H9 (cell line): ENCODE results near the gene WDPCP. TPM values are rescaled to one million over a fixed set of nuclear protein-coding genes. Genes with fewer than 3 reads are reported as not detected.

Experiments used
- DNase-seq: peaks from one replicate; pipeline ENCODE4 v3.0.0-alpha.2; 2017
- H2AFZ ChIP-seq: one replicate; pipeline ENCODE4 v1.6.1; 2013; ENCODE audit warnings: mild to moderate bottlenecking, low read length, control low read depth, moderate library complexity
- H2AK5ac ChIP-seq: 2 replicates; pipeline ENCODE4 v1.6.1; 2013; ENCODE audit warnings: low read length, control low read depth, mixed read lengths; ENCODE audit not compliant: insufficient read length
- H2BK120ac ChIP-seq: one replicate; pipeline ENCODE4 v1.6.1; 2013; ENCODE audit warnings: low read depth, mild to moderate bottlenecking, low read length, control low read depth, inconsistent platforms; ENCODE audit not compliant: poor library complexity, severe bottlenecking
- H2BK12ac ChIP-seq: 2 replicates; pipeline ENCODE4 v1.6.1; 2013; ENCODE audit warnings: low read length, control low read depth, mixed read lengths, low read depth; ENCODE audit not compliant: insufficient read length
- H2BK15ac ChIP-seq: 2 replicates; pipeline ENCODE4 v1.6.1; 2013; ENCODE audit warnings: low read depth, low read length, control low read depth
- H2BK20ac ChIP-seq: one replicate; pipeline ENCODE4 v1.6.1; 2013; ENCODE audit warnings: low read depth, mild to moderate bottlenecking, low read length, control low read depth, inconsistent platforms; ENCODE audit not compliant: poor library complexity, severe bottlenecking
- H2BK5ac ChIP-seq: 2 replicates; pipeline ENCODE4 v1.6.1; 2013; ENCODE audit warnings: low read length, control low read depth, mixed read lengths; ENCODE audit not compliant: insufficient read length
- H3K14ac ChIP-seq: 2 replicates; pipeline ENCODE4 v1.6.1; 2013; ENCODE audit warnings: low read length, control low read depth; ENCODE audit not compliant: insufficient read depth
- H3K18ac ChIP-seq: 2 replicates; pipeline ENCODE4 v1.6.1; 2013; ENCODE audit warnings: low read depth, mild to moderate bottlenecking, mixed read lengths, low read length, control low read depth; ENCODE audit not compliant: insufficient read length
- H3K23ac ChIP-seq: 2 replicates; pipeline ENCODE4 v1.6.1; 2013; ENCODE audit warnings: low read length, control low read depth, mixed read lengths, low read depth; ENCODE audit not compliant: insufficient read length
- H3K23me2 ChIP-seq: 2 replicates; pipeline ENCODE4 v1.6.1; 2013; ENCODE audit warnings: low read depth, mild to moderate bottlenecking, mixed read lengths, low read length, control low read depth; ENCODE audit not compliant: insufficient read length, poor library complexity, severe bottlenecking
- H3K27ac ChIP-seq: 2 replicates; pipeline ENCODE4 v1.5.1; 2013; ENCODE audit warnings: low read length, control low read depth, mixed read lengths, low read depth; ENCODE audit not compliant: insufficient read length
- H3K27me3 ChIP-seq: 2 replicates; pipeline ENCODE4 v1.6.1; 2013; ENCODE audit warnings: low read length, control low read depth, inconsistent platforms; ENCODE audit not compliant: insufficient read depth
- H3K4ac ChIP-seq: 2 replicates; pipeline ENCODE4 v1.6.1; 2013; ENCODE audit warnings: low read depth, mild to moderate bottlenecking, control low read depth, inconsistent platforms, low read length, moderate library complexity
- H3K4me1 ChIP-seq: 2 replicates; pipeline ENCODE4 v1.6.1; 2013; ENCODE audit warnings: low read length, control low read depth, inconsistent platforms; ENCODE audit not compliant: insufficient read depth
- H3K4me2 ChIP-seq: 2 replicates; pipeline ENCODE4 v1.6.1; 2013; ENCODE audit warnings: low read length, control low read depth, mixed read lengths; ENCODE audit not compliant: insufficient read length, insufficient read depth
- H3K56ac ChIP-seq: 2 replicates; pipeline ENCODE4 v1.6.1; 2013; ENCODE audit warnings: low read depth, mild to moderate bottlenecking, mixed read lengths, low read length, control low read depth; ENCODE audit not compliant: insufficient read length
- H3K79me1 ChIP-seq: 2 replicates; pipeline ENCODE4 v1.6.1; 2013; ENCODE audit warnings: low read depth, mild to moderate bottlenecking, moderate library complexity, low read length, control low read depth, inconsistent platforms; ENCODE audit not compliant: insufficient read depth, poor library complexity, severe bottlenecking
- H3K79me2 ChIP-seq: 2 replicates; pipeline ENCODE4 v1.6.1; 2013; ENCODE audit warnings: low read length, control low read depth, inconsistent platforms; ENCODE audit not compliant: insufficient read depth
- H3K9ac ChIP-seq: 2 replicates; pipeline ENCODE4 v1.6.1; 2013; ENCODE audit warnings: low read length, control low read depth, mixed read lengths; ENCODE audit not compliant: insufficient read length; ENCODE audit errors: extremely low read depth
- H3K9me3 ChIP-seq: one replicate; pipeline ENCODE4 v1.6.1; 2013; ENCODE audit warnings: low read depth, low read length, inconsistent platforms; ENCODE audit not compliant: control insufficient read depth
- H3T11ph ChIP-seq: one replicate; pipeline ENCODE4 v1.6.1; 2013; ENCODE audit warnings: mild to moderate bottlenecking, low read length, control low read depth, inconsistent platforms
- H4K20me1 ChIP-seq: one replicate; pipeline ENCODE4 v1.6.1; 2013; ENCODE audit not compliant: control insufficient read depth, insufficient read length, insufficient read depth
- H4K5ac ChIP-seq: 2 replicates; pipeline ENCODE4 v1.6.1; 2013; ENCODE audit warnings: low read depth, mild to moderate bottlenecking, mixed read lengths, low read length, control low read depth; ENCODE audit not compliant: insufficient read length
- H4K8ac ChIP-seq: replicated peaks from 2 replicates; pipeline ENCODE4 v1.6.1; 2013; ENCODE audit warnings: low read length, control low read depth, mixed read lengths, low read depth; ENCODE audit not compliant: insufficient read length
- H4K91ac ChIP-seq: 2 replicates; pipeline ENCODE4 v1.6.1; 2013; ENCODE audit warnings: low read depth, mild to moderate bottlenecking, moderate library complexity, mixed read lengths, low read length, control low read depth; ENCODE audit not compliant: insufficient read length
- H3K27ac Mint-ChIP-seq, 3 experiments: 2 replicates in 2 of 3; 3 replicates in 1 of 3; pipeline ENCODE4 v1.8.0; 2020 to 2021; ENCODE audit warnings: mixed read lengths in 3 of 3, mild to moderate bottlenecking in 1 of 3, moderate library complexity in 1 of 3
- H3K27me3 Mint-ChIP-seq: 2 replicates; pipeline ENCODE4 v1.8.0; 2021; ENCODE audit warnings: low read depth, mild to moderate bottlenecking, moderate library complexity, mixed read lengths
- H3K36me3 Mint-ChIP-seq, 3 experiments: 2 replicates in 2 of 3; 3 replicates in 1 of 3; pipeline ENCODE4 v1.8.0; 2020 to 2021; ENCODE audit warnings: low read depth in 3 of 3, mixed read lengths in 3 of 3; ENCODE audit not compliant: insufficient read depth in 1 of 3
- H3K4me1 Mint-ChIP-seq, 2 experiments: 2 replicates each; pipeline ENCODE4 v1.8.0; 2020; ENCODE audit warnings: mixed read lengths in 2 of 2
- H3K4me3 Mint-ChIP-seq, 2 experiments: 2 replicates in 1 of 2; 3 replicates in 1 of 2; pipeline ENCODE4 v1.8.0; 2020 to 2021; ENCODE audit warnings: mild to moderate bottlenecking in 2 of 2, mixed read lengths in 2 of 2, moderate library complexity in 1 of 2
- H3K9me3 Mint-ChIP-seq, 2 experiments: 2 replicates in 1 of 2; 3 replicates in 1 of 2; pipeline ENCODE4 v1.8.0; 2020; ENCODE audit warnings: mild to moderate bottlenecking in 2 of 2, mixed read lengths in 2 of 2, moderate library complexity in 1 of 2
- CTCF ChIP-seq: fragments of 200-600 bp; sonication (generic); conservative IDR thresholded peaks from 3 replicates; pipeline ENCODE4 v1.8.0; 2021; ENCODE audit warnings: antibody characterized with exemption, mild to moderate bottlenecking
- WGBS: extraction: QIAGEN DNeasy Blood & Tissue Kit; methylation state at CpG from one replicate; pipeline ENCODE4 v1.1.7; 2013; ENCODE audit warnings: missing lambda C conversion rate, low lambda C conversion rate, mixed read lengths; ENCODE audit not compliant: insufficient read length; ENCODE audit errors: extremely low coverage; 5-methylcytosine and 5-hydroxymethylcytosine counted together
- total RNA-seq: library from RNA; stranded (reverse); gene quantifications from 2 replicates; pipeline ENCODE4 v1.2.1, GENCODE V29; 2021

WDPCP gene
- total RNA-seq, 1 experiment from 2014 or later: 22.4 TPM

GRCh38 chr2:63093502-63093901 is 494.8 kb downstream of the WDPCP start:
- TF ChIP-seq CTCF: no peak
- no peaks in the 10 kb centered on the region for H3K4me1 ChIP-seq
- no peaks in the 10 kb centered on the region for H3K79me2 ChIP-seq
- H3K56ac ChIP-seq: no peak overlapping the region
- no peaks in the 10 kb centered on the region for H3K79me1 ChIP-seq
- Mint-ChIP-seq H3K4me3 (no peak overlapping the region), H3K27me3 (peaks cover 2% of the 10 kb centered on the region; the same call in 1 of the 2 replicates), H3K4me1 (peaks cover 4 to 8% of the 10 kb centered on the region in 2 experiments), H3K9me3 (peaks cover 2 to 4% of the 10 kb centered on the region in 2 experiments; a peak in 3 of 5 replicates), H3K36me3 (no peaks in the 10 kb centered on the region; a peak in 1 of 7 replicates), H3K27ac (0 out of 7 replicates have a peak overlapping the region, but pooled peaks of 1 of the 3 experiments have one; percentile 71)
- no peak overlapping the region for H4K5ac ChIP-seq
- H3K27ac ChIP-seq: no peak overlapping the region
- H2BK20ac ChIP-seq: no peak overlapping the region
- no peaks in the 10 kb centered on the region for H4K20me1 ChIP-seq
- no peak overlapping the region for H3K9ac ChIP-seq
- no peak overlapping the region for H4K8ac ChIP-seq
- no peaks in the 10 kb centered on the region for H3K23me2 ChIP-seq
- H3K4me2 ChIP-seq: no peak overlapping the region
- H4K91ac ChIP-seq: no peak overlapping the region
- H2BK5ac ChIP-seq: no peak overlapping the region
- no peak overlapping the region for H2BK15ac ChIP-seq
- H3K9me3 ChIP-seq: no peaks in the 10 kb centered on the region
- H3K23ac ChIP-seq: no peak overlapping the region
- DNase-seq: no peak
- H3K27me3 ChIP-seq: no peaks in the 10 kb centered on the region
- H3K14ac ChIP-seq: no peak overlapping the region
- WGBS: no CpG with 5 or more reads among the region's 1 CpG
- no peak overlapping the region for H3T11ph ChIP-seq
- no peak overlapping the region for H2BK12ac ChIP-seq
- no peak overlapping the region for H2AK5ac ChIP-seq
- H2AFZ ChIP-seq: no peak overlapping the region
- H3K18ac ChIP-seq: no peak overlapping the region
- no peak overlapping the region for H3K4ac ChIP-seq
- no peak overlapping the region for H2BK120ac ChIP-seq
